Urinary bladder (tissue), 4 donors: ENCODE measurements around the gene OSM. TPM values are rescaled to one million over a fixed set of nuclear protein-coding genes. Genes with fewer than 3 reads are reported as not detected.

Experiments
- DNase-seq: peaks from one replicate; pipeline ENCODE4 v3.0.0-alpha.2; 2015; ENCODE audit errors: extremely low spot score
- H3K27ac ChIP-seq: one replicate; pipeline ENCODE4 v1.5.1; 2013; ENCODE audit warnings: low read depth, mild to moderate bottlenecking, moderate library complexity
- H3K36me3 ChIP-seq: one replicate; pipeline ENCODE4 v1.6.1; 2013; ENCODE audit warnings: mild to moderate bottlenecking, moderate library complexity; ENCODE audit not compliant: insufficient read depth
- H3K4me1 ChIP-seq: one replicate; pipeline ENCODE4 v1.6.1; 2013; ENCODE audit warnings: mild to moderate bottlenecking, moderate library complexity; ENCODE audit not compliant: insufficient read depth
- H3K4me3 ChIP-seq: one replicate; pipeline ENCODE4 v1.5.1; 2013; ENCODE audit warnings: low read depth, low read length
- WGBS: extraction: QIAGEN DNeasy Blood & Tissue Kit; methylation state at CpG from one replicate; pipeline ENCODE4 v1.1.7; 2013; 5-methylcytosine and 5-hydroxymethylcytosine counted together
- polyA plus RNA-seq: library from polyadenylated mRNA; stranded (reverse); fragments of 200-250 nt; gene quantifications from one replicate; pipeline ENCODE4 v1.2.3, GENCODE V29; 2013
- total RNA-seq: library from RNA; depleted of rRNA; stranded (reverse); fragments of >200 nt; gene quantifications from one replicate; pipeline ENCODE4 v1.2.3, GENCODE V29; 2014
- donor health status: healthy with polysubstance abuse.
- donor health status: healthy.

OSM gene
- total and polyA plus RNA-seq, 2 donors: 0.32 to 1.3 TPM

DNA sequence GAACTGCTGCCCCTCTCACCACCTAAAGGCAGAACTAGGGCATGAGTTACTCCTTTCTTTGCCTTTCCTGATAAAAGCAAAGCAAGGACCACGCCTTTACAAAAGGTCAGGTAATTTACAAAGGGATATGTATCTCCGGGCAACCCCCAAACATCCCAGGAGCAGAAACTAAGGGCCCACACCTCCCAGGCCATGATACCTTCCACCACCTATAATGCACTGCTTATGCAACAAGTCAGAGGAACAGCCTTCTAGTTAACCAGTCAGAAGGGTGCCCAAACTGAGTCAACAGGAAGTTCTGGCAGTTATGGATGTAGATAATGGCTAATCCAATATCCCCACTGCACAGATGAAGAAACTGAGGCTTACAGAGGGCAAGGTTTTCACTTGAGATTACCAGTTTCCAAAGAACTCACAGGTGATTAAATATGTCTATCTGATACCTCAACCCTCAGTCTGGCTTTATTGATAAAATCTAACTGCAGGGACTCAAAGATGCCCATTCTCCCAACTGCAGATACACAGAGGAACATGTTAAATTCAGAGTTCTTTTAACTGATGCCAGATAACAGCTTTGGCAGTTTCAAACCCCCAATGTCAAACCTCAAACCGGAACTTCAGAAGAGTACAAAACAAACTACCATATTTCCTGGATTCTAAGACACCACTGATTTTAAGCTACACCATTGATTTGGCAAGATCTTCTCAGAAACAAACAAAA lies 39.4 kb upstream of the OSM start:
- no peak for DNase-seq
- peak overlapping the region; percentile 78 for H3K27ac ChIP-seq
- 54% methylated on average over 3 of the region's 3 CpGs for WGBS
- H3K4me3 ChIP-seq: no peak overlapping the region
- no peaks in the 10 kb centered on the region for H3K4me1 ChIP-seq
- no peaks in the 10 kb centered on the region for H3K36me3 ChIP-seq

DNA sequence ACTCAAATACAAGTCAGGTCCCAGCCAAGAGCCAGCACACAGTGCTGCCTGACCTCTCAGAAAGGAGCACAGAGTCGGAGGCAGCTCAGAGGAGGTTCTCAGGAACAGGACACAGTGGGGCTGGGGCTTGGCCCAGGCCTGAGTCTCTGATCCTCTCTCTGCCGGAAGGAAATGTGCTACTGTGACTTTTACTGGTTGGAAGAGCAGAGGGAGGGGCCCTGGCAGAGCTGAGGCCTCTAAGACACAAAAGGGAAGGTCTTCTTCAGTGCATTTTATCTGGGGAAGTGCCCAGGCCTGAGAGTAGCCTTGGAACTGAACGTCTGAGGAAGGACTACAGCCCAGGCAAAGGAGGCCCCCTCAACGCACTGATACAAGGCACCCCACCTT lies 38.9 kb upstream of the OSM start:
- 10% methylated on average over 4 of the region's 4 CpGs for WGBS
- no peak overlapping the region for H3K4me3 ChIP-seq
- H3K36me3 ChIP-seq: no peaks in the 10 kb centered on the region
- H3K27ac ChIP-seq: peak overlapping the region; percentile 78
- H3K4me1 ChIP-seq: no peaks in the 10 kb centered on the region
- no peak for DNase-seq

DNA sequence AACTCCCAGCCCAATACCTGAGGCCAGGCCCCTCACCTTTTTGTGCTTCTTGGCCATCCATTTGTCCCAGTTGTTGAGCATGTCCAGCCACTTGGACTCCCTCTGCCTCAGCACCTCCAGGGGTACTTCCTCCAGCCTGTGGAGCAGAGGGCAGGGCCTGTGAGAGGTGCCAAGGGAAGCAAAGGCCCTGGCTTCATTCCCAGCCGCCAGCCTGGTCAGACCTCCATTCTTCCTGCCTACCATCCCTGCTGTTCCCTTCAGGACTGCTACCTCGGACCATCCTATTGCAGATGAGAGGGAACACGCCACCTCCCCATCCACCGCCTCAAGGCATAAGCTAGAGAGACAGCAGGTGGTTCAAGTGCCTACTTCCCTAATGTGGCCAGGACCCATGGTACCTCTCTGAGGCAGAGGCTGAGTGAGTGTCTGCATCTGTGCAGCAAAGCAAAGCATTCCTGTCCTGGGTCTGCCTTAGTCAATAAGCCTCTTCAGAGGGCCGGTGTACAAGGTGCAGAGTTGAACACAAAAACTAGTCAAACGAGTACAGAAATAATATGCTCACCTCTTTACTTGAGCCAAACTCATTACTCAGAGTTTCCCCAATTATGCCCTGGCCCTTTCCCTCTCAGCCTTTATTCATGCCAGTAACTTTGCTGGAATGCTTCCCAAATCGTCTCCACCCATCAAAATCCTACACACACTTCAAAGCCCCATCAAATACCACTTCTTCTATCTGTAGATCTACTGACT lies 38.0 kb upstream of the OSM start:
- Histone ChIP-seq H3K36me3 (no peaks in the 10 kb centered on the region), H3K4me3 (no peak overlapping the region), H3K4me1 (no peaks in the 10 kb centered on the region), H3K27ac (peak overlapping the region; percentile 78)
- WGBS: 61% methylated on average over 7 of the region's 7 CpGs
- DNase-seq: no peak

DNA sequence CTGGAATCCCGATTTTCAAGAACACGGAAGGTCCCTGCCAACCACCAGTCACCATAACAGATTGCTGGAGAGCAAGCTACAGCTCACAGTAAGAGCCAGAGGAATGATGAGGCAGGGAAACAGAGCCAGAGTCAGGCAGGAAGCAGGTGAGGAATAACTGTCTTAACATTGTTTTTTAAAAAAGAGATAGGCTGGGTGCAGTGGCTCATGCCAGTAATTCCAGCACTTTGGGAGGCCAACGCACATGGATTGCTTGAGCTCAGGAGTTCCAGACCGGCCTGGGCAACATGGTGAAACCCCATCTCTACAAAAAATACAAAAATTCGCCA lies 36.1 kb upstream of the OSM start:
- Histone ChIP-seq H3K27ac (no peak overlapping the region), H3K4me1 (no peaks in the 10 kb centered on the region), H3K36me3 (no peaks in the 10 kb centered on the region), H3K4me3 (no peak overlapping the region)
- DNase-seq: no peak
- WGBS: 74% methylated on average over 5 of the region's 5 CpGs

DNA sequence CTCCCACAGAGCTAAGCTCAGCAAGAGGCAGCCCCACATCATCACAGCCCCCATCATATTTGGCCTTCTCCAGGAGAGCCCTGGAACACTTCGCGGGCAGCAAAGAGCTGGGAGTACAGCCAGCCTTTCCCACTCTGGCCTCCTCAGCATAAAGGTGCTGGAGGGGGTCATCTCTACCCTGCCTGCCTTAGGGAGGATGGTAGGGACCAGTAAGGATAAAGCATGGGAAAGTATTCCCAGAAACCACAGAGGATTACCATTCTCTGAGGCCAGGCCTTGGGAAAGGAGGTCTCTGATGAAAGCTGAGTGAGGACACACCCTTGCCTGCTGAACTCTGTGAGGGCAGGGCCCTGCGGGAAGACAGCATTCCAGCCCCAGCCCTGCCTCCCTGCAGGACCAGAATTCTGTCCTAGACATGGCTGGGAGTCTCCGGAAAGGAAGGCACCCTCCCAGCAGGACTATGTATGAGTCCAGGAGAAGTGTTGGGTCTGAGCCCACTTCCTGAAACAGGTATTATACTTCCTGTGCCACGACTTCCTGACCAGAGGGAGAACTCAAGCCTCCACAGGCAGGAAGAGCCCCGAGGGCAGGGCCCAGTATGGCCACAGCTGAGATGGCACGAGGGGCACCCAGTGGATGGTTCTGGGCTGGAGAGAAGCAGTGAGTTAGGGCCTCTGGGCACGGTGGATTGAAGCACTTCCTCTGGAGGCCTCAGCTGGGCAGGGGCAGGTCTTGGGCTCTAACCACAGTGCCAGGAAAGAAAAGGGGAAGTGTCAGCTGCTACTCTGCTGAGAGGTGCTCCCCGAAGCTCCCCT lies 35.6 kb upstream of the OSM start:
- H3K4me1 ChIP-seq: no peaks in the 10 kb centered on the region
- H3K27ac ChIP-seq: peak overlapping the region; percentile 48
- no peak for DNase-seq
- H3K36me3 ChIP-seq: no peaks in the 10 kb centered on the region
- 51% methylated on average over 9 of the region's 9 CpGs for WGBS
- H3K4me3 ChIP-seq: no peak overlapping the region

DNA sequence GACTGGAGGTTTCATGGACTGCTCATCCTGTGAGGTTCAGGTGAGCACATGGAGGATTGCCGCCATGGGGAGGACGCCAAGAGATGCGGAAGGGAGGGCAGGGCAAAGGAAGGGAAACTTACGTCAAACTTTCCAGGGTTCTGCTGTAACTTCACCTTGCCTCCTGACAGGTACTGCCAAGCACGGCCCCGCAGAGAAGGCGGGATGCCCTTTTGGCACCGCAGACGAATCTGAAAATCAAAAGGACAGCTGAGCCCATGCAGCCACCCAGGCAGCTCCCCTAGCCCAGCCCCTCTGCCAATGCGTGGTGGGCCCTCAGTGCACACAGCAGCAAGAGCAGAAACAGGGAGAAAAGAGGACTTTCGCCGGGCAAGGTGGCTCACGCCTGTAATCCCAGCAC lies 32.7 kb upstream of the OSM start:
- H3K4me3 ChIP-seq: no peak overlapping the region
- H3K4me1 ChIP-seq: no peaks in the 10 kb centered on the region
- no peaks in the 10 kb centered on the region for H3K36me3 ChIP-seq
- no peak for DNase-seq
- no peak overlapping the region for H3K27ac ChIP-seq
- 95% methylated on average over 13 of the region's 13 CpGs for WGBS

DNA sequence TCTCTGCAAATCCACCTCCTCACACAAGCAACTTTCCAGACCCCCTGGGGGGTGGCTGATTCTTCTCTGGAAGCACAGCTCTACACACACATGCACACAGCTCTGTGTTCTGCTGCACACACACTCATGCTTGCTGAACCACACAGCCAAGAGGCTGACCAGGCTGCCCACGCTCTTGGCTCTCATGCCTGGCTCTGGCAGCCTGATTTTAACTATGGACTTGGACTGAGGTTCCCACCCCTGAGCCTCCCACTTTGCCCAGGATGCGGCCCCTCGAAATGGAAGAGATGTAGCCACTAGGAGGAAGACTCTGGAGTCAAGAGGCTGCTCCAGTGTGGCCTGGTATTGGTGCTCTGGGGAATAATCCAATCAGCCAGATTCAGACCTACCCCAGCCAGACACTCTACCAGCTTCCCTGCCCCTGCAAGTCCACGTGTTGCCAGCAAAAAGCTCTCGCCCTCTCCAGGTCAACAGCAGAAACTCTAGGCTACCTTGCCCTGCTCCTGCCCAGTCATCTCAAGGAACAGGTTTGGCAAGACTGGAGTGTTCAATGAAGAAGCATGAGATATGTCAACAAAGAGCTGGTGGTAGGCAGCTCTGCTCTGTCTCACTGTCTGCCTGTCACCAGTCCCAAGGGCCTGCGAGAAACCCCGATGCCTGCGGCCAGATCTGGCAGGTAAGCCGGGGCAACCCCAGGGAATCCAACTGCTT lies 31.5 kb upstream of the OSM start:
- Histone ChIP-seq H3K27ac (peak overlapping the region; percentile 51), H3K36me3 (no peaks in the 10 kb centered on the region), H3K4me3 (no peak overlapping the region), H3K4me1 (no peaks in the 10 kb centered on the region)
- DNase-seq: no peak
- WGBS: 79% methylated on average over 9 of the region's 9 CpGs

DNA sequence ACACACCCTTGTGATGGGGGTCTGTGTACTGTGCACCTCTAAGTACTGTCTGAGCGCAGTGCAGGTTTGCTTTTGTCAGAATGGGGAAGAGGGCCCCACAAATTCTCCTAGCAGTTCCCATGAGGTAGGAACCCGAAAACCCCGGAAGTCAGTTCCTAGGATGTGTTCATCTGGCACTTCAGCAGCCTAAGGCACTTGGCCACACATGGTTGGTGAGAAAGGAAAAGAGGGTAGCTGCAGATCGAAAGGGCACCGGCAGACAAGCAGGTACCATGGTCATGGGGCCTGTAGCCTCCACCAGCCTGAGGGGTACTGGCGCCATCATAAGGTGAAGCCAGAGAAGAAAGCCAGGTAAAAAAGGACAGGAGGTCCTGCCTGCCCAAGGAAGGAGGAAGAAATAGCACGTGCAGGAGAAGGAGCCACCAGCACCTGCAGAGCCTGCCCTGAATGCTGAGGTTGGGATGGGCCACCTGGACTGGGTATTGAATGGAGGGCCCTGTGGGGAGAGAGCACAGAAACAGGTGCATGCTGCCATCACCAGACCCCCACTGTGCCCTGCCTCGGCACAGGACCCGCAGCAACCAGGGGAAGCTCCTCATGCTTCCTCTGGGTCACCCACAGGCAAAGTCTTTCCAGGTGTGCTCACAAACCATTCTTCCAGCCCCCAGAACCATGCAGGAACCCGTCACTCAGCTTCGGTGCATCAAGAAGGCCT lies 30.8 kb upstream of the OSM start:
- WGBS: 86% methylated on average over 11 of the region's 11 CpGs
- Histone ChIP-seq H3K4me3 (no peak overlapping the region), H3K27ac (no peak overlapping the region), H3K4me1 (no peaks in the 10 kb centered on the region), H3K36me3 (peaks cover 2% of the 10 kb centered on the region)
- DNase-seq: no peak

DNA sequence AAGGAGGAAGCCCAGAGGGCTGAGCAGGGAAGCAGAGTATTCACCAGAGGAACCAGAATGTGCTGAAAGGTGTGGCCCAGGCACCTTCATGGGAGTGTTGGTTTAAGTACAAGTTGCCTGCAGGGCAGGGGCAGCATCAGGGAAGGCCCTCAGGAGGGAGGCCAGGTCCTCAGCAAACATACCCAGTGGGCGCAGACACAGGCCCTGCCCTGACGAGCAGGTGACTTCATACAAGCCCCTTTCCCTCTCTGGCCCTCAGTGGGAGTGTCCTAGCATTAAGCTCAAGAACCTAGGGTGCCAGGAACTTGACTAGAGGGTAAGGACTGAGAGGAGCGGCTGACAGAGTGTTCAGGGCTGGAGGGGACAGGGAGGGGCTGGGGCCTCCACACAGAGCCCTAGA lies 30.2 kb upstream of the OSM start:
- no peaks in the 10 kb centered on the region for H3K4me1 ChIP-seq
- no peak overlapping the region for H3K4me3 ChIP-seq
- peaks cover 2% of the 10 kb centered on the region for H3K36me3 ChIP-seq
- no peak overlapping the region for H3K27ac ChIP-seq
- no peak for DNase-seq
- WGBS: 87% methylated on average over 3 of the region's 3 CpGs

DNA sequence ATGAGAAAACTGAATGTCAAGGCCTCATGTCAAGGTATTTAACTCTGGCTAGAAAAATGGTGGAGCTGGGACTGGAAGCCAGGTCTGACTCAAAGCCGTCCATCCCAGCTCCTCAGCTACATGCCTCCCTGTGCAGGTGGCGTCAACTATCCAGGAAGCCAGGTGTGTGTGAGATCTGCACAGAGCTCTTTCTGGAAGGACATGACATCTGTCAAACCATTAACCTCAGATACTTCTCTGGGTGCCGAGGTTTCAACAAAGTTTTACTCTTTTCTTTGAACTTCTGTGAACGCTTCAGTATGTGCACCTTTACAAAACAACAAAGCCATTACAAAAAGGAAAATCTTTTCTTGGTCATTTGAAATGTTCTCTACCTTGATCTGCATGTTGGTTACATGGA lies 29.7 kb upstream of the OSM start:
- WGBS: 94% methylated on average over 4 of the region's 4 CpGs
- H3K27ac ChIP-seq: no peak overlapping the region
- H3K4me1 ChIP-seq: no peaks in the 10 kb centered on the region
- no peak for DNase-seq
- no peak overlapping the region for H3K4me3 ChIP-seq
- peaks cover 2% of the 10 kb centered on the region for H3K36me3 ChIP-seq

DNA sequence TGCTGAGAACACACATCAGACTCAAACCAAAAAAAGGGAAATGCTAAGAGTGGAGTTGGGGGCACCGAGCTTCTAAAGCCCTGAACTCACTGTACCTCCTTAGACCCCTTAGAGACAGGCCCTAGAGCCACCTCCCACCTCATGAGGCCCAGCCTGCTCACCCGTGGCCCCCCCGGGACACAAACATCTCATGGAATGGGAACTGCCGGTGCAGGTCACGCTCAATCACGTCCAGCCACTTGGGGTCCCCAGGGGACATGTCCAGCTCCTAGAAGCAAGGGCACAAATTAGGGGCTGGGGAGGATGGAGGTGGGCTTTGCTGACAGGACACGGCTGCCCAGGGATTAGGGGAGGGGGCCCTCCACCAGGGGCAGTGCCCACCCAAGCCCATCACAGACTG lies 28.9 kb upstream of the OSM start:
- Histone ChIP-seq H3K27ac (no peak overlapping the region), H3K4me1 (no peaks in the 10 kb centered on the region), H3K4me3 (no peak overlapping the region), H3K36me3 (peaks cover 2% of the 10 kb centered on the region)
- no peak for DNase-seq
- WGBS: 66% methylated on average over 7 of the region's 7 CpGs

DNA sequence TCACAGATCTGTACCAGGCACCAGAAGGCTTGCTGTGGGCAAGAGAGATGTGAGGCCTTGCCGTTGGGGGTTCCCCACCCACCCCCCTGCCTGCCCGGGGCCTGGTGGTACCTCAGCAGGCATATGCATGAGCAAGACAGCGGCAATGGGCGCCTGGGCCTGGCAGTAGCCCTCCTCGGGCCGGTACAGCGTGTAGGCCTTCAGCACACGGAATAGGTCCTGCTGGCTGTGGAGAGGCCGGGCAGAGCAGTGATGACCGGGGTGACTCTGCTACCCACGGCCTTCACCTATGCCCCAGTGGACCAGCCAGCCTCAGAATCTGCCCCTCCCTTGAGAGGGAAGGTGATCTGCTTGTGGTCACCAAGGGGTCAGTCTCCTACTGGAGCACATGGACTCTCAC lies 28.2 kb upstream of the OSM start:
- DNase-seq: no peak
- Histone ChIP-seq H3K4me1 (no peaks in the 10 kb centered on the region), H3K36me3 (peaks cover 2% of the 10 kb centered on the region), H3K27ac (no peak overlapping the region), H3K4me3 (no peak overlapping the region)
- 94% methylated on average over 11 of the region's 11 CpGs for WGBS

DNA sequence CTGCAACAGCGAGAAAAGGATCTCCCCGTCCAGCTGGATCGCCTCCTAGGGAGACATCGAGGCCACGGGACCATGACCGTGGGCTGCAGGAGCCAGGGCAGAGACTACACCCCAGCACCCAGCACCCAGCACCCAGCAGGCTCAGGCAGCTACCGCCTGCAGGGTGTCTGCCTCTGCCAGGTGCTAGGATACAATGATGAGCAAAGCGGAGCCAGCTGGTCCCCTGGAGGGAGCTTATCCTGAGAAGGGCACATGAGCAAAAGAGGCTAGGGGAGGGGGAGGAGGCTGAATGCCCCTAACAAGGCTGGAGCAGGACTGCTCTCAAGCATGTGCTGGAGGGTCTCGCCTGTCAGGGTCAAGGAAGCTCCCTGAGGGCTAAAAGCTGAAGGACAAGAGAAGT lies 27.4 kb upstream of the OSM start:
- Histone ChIP-seq H3K27ac (no peak overlapping the region), H3K36me3 (peaks cover 2% of the 10 kb centered on the region), H3K4me1 (no peaks in the 10 kb centered on the region), H3K4me3 (no peak overlapping the region)
- WGBS: 95% methylated on average over 9 of the region's 9 CpGs
- no peak for DNase-seq
